ENCODE data around the gene RHOT2. TPM values are rescaled to one million over a fixed set of nuclear protein-coding genes. Genes with fewer than 3 reads are reported as not detected.

Gene RHOT2
- total and polyA plus RNA-seq, 2 experiments from 2014 or later = 129 to 163 TPM

DNA sequence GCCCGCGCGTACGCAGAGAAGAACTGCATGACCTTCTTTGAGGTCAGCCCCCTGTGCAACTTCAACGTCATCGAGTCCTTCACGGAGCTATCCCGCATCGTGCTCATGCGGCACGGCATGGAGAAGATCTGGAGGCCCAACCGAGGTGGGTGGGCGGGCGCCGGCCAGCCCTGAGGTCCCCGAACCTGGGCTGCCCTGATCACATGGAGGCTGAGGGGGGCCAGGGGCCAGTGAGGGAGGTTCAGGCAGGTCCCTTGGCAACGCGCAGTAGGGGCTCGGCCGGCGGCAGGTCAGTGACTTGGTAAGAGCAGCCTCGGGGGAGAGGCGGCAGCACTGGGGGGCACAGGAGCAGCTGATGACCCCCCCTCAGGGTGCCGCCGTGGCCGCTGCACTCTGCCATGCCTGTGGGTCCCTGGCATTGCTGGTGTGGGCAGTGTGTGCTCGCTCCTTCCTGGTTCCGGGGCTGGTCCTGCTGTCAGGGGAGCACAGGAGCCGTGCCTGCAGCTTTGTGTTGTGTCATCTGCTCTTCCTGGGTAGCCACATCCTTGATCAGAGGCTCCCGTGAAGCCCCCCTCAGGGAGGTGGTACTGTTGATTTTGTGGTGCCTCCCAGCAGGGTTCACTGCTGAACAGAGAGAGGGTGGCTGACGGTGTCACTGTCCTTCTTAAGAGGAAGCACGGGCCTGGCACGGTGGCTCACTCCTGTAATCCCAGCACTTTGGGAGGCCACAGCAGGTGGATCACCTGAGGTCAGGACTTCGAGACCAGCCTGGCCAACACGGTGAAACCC is 41.8 kb upstream of the RHOT2 start (continued):
- TF ChIP-seq, protein P1, sequence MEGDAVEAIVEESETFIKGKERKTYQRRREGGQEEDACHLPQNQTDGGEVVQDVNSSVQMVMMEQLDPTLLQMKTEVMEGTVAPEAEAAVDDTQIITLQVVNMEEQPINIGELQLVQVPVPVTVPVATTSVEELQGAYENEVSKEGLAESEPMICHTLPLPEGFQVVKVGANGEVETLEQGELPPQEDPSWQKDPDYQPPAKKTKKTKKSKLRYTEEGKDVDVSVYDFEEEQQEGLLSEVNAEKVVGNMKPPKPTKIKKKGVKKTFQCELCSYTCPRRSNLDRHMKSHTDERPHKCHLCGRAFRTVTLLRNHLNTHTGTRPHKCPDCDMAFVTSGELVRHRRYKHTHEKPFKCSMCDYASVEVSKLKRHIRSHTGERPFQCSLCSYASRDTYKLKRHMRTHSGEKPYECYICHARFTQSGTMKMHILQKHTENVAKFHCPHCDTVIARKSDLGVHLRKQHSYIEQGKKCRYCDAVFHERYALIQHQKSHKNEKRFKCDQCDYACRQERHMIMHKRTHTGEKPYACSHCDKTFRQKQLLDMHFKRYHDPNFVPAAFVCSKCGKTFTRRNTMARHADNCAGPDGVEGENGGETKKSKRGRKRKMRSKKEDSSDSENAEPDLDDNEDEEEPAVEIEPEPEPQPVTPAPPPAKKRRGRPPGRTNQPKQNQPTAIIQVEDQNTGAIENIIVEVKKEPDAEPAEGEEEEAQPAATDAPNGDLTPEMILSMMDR (conservative IDR thresholded peaks at IDR 0.05; ENCODE audit: low read depth in 2 of 2) = no peak
- no peak for TF ChIP-seq POLR2AphosphoS5 (IDR thresholded peaks at IDR 0.05; ENCODE audit: low read depth)

DNA sequence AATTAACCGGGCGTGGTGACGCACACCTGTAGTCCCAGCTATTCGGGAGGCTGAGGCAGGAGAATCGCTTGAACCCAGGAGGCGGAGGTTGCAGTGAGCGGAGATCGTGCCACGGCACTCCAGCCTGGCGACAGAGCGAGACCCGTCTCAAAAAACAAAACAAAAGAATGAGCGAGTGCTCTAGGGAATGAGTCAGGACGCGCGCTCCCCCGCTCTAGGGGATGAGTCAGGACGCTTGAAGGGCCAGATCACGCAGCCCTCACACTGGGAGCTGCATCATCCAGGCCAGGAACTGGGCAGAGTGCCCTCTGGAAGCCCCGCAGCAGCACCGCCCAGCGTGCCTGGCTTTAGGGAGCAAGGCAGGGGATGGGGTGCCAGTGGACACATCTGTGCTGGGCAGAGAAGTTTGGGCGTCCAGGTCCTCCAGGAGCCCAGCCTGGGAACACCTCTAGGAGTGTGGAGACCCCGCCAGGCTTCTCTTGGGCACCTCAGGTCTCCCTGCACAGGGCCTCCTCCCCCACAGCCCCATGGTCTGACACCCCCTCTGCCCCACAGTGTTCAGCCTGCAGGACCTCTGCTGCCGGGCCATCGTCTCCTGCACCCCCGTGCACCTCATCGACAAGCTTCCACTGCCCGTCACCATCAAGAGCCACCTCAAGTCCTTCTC is 41.0 kb upstream of the RHOT2 start:
- Histone ChIP-seq H3K4me1 (ENCODE audit: insufficient read depth) (peaks cover 24% of the 10 kb centered on the region), H2AFZ (no peak overlapping the region), H3K9me2 (ENCODE audit: insufficient read depth) (no peaks in the 10 kb centered on the region), H3K27ac (ENCODE audit: low read depth) (no peak overlapping the region), H3K27me3 (ENCODE audit: insufficient read depth) (no peaks in the 10 kb centered on the region), H4K20me1 (replicated peaks; ENCODE audit: insufficient read depth) (peaks cover 10% of the 10 kb centered on the region; the same call in 1 of the 2 replicates), H3K4me2 (no peak overlapping the region), H3K4me3 (no peak overlapping the region), H3K36me3 (ENCODE audit: insufficient read depth) (no peaks in the 10 kb centered on the region), H3F3A (replicated peaks; ENCODE audit: low read depth) (peaks cover 16% of the 10 kb centered on the region), H3K79me2 (replicated peaks; ENCODE audit: insufficient read depth) (no peaks in the 10 kb centered on the region; the same call in 1 of the 2 replicates)
- Mint-ChIP-seq H3K27ac (no peak overlapping the region), H3K9me3 (no peaks in the 10 kb centered on the region), H3K4me3 (no peak overlapping the region), H3K36me3 (ENCODE audit: low read depth) (no peaks in the 10 kb centered on the region; the same call in 2 of the 3 replicates), H3K4me1 (peaks cover 35% of the 10 kb centered on the region), H3K27me3 (ENCODE audit: insufficient read depth, low read depth, poor library complexity) (peaks cover 14% of the 10 kb centered on the region)
- DNase-seq (ENCODE audit: low spot score) (no peak), ATAC-seq (no peak)
- TF ChIP-seq EZH2phosphoT487 (IDR thresholded peaks at IDR 0.05; ENCODE audit: unreplicated experiment) = no peak
- TF ChIP-seq POLR2AphosphoS5 (IDR thresholded peaks at IDR 0.05; ENCODE audit: low read depth) = no peak
- TF ChIP-seq, protein P1 (conservative IDR thresholded peaks at IDR 0.05; ENCODE audit: low read depth in 2 of 2) = no peak
- no peak for TF ChIP-seq STAT1 (IDR thresholded peaks at IDR 0.05; ENCODE audit: unreplicated experiment)
- TF ChIP-seq, protein P2, sequence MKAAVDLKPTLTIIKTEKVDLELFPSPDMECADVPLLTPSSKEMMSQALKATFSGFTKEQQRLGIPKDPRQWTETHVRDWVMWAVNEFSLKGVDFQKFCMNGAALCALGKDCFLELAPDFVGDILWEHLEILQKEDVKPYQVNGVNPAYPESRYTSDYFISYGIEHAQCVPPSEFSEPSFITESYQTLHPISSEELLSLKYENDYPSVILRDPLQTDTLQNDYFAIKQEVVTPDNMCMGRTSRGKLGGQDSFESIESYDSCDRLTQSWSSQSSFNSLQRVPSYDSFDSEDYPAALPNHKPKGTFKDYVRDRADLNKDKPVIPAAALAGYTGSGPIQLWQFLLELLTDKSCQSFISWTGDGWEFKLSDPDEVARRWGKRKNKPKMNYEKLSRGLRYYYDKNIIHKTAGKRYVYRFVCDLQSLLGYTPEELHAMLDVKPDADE (IDR thresholded peaks at IDR 0.05) = no peak
- TF ChIP-seq NANOG (IDR thresholded peaks at IDR 0.05; ENCODE audit: borderline replicate concordance) = no peak
- TF ChIP-seq ZNF331 (CRISPR knock-in tag; IDR thresholded peaks at IDR 0.05; ENCODE audit: low read depth) = no peak
- TF ChIP-seq CREB1 (CRISPR knock-in tag; IDR thresholded peaks at IDR 0.05; ENCODE audit: low read depth) = no peak
- TF ChIP-seq, protein P3, sequence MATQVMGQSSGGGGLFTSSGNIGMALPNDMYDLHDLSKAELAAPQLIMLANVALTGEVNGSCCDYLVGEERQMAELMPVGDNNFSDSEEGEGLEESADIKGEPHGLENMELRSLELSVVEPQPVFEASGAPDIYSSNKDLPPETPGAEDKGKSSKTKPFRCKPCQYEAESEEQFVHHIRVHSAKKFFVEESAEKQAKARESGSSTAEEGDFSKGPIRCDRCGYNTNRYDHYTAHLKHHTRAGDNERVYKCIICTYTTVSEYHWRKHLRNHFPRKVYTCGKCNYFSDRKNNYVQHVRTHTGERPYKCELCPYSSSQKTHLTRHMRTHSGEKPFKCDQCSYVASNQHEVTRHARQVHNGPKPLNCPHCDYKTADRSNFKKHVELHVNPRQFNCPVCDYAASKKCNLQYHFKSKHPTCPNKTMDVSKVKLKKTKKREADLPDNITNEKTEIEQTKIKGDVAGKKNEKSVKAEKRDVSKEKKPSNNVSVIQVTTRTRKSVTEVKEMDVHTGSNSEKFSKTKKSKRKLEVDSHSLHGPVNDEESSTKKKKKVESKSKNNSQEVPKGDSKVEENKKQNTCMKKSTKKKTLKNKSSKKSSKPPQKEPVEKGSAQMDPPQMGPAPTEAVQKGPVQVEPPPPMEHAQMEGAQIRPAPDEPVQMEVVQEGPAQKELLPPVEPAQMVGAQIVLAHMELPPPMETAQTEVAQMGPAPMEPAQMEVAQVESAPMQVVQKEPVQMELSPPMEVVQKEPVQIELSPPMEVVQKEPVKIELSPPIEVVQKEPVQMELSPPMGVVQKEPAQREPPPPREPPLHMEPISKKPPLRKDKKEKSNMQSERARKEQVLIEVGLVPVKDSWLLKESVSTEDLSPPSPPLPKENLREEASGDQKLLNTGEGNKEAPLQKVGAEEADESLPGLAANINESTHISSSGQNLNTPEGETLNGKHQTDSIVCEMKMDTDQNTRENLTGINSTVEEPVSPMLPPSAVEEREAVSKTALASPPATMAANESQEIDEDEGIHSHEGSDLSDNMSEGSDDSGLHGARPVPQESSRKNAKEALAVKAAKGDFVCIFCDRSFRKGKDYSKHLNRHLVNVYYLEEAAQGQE (IDR thresholded peaks at IDR 0.05; ENCODE audit: unreplicated experiment) = no peak
